ENCODE measurements around the gene RETREG2. TPM values are rescaled to one million over a fixed set of nuclear protein-coding genes. Genes with fewer than 3 reads are reported as not detected.
A peak's percentile ranks its signal among the peaks of the same experiment; 100 is the strongest.
"Not testable (repeated sequence)": the region's sequence is repeated elsewhere in the genome, so short reads cannot be mapped to it uniquely, and the experiment has no call there.

RETREG2 gene
- total RNA-seq, 1 donor from 2014 or later: 77.0 TPM

DNA sequence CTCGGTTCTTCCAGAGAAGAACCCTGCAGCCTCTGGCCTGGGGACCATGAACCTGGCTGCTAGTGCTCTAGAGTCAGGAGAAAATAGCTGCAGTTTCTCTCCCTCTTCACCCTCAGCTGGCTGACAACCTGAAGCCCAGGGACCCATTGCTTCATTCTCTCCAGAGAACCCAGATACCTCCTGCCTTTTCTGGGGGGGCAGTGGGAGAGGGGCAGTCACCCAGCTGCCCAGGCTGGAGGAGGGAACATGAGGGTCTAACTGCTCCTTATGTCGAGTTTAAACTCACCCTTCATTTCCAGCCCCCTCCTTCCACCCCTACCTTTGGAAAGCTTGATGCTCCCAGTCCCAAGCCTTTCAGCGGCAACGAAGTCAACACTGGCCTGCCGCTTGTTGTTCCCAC, 20.9 kb downstream of the RETREG2 start:
- Mint-ChIP-seq H3K27me3 (peaks cover 14% of the 10 kb centered on the region), H3K27ac (no peak overlapping the region), H3K36me3 (ENCODE audit: insufficient read depth) (no peaks in the 10 kb centered on the region), H3K4me1 (ENCODE audit: low read depth) (no peaks in the 10 kb centered on the region), H3K4me3 (ENCODE audit: low read depth) (no peak overlapping the region), H3K9me3 (ENCODE audit: low read depth) (no peaks in the 10 kb centered on the region)
- TF ChIP-seq, protein P1, sequence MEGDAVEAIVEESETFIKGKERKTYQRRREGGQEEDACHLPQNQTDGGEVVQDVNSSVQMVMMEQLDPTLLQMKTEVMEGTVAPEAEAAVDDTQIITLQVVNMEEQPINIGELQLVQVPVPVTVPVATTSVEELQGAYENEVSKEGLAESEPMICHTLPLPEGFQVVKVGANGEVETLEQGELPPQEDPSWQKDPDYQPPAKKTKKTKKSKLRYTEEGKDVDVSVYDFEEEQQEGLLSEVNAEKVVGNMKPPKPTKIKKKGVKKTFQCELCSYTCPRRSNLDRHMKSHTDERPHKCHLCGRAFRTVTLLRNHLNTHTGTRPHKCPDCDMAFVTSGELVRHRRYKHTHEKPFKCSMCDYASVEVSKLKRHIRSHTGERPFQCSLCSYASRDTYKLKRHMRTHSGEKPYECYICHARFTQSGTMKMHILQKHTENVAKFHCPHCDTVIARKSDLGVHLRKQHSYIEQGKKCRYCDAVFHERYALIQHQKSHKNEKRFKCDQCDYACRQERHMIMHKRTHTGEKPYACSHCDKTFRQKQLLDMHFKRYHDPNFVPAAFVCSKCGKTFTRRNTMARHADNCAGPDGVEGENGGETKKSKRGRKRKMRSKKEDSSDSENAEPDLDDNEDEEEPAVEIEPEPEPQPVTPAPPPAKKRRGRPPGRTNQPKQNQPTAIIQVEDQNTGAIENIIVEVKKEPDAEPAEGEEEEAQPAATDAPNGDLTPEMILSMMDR (IDR thresholded peaks at IDR 0.05; ENCODE audit: unreplicated experiment): no peak
- no peak for DNase-seq (ENCODE audit: low spot score, unreplicated experiment)

DNA sequence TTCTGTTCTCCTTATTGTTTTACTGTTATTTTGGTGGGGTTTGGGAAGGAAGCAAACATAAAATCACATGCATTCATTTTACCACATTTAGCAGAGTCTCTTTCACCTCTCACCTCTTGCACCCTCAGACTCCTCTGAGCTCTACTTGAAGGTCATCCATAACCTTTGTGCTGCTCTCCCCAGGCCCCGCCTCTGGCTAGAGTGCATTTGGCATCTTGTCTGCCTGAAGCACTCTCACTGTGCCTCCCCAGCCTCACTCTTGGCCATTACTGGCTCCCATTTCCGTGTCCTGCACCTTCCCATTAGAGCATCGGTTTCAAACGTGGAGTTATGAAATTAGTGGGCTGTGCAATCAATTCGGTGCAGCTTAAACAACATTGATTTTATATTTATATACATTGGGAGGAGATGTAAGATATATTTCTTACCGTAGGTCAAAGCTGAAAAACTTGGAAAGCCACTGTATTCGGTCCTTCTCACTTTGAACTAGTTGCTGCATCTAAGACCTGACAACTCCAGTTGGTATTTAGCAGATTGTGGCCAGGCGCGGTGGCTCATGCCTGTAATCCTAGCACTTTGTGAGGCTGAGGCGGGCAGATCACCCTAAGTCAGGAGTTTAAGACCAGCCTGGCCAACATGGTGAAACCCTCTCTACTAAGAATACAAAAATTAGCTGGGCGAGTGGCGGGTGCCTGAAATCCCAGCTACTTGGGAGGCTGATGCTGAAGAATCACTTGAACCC, 21.6 kb downstream of the RETREG2 start:
- H3K4me3 Mint-ChIP-seq (ENCODE audit: low read depth): no peak overlapping the region
- no peak for DNase-seq (ENCODE audit: low spot score, unreplicated experiment)
- TF ChIP-seq, protein P1 (IDR thresholded peaks at IDR 0.05; ENCODE audit: unreplicated experiment): no peak
- no peaks in the 10 kb centered on the region for H3K4me1 Mint-ChIP-seq (ENCODE audit: low read depth)
- no peaks in the 10 kb centered on the region for H3K36me3 Mint-ChIP-seq (ENCODE audit: insufficient read depth)
- H3K9me3 Mint-ChIP-seq (ENCODE audit: low read depth): no peaks in the 10 kb centered on the region
- H3K27ac Mint-ChIP-seq: no peak overlapping the region
- H3K27me3 Mint-ChIP-seq: peaks cover 14% of the 10 kb centered on the region

DNA sequence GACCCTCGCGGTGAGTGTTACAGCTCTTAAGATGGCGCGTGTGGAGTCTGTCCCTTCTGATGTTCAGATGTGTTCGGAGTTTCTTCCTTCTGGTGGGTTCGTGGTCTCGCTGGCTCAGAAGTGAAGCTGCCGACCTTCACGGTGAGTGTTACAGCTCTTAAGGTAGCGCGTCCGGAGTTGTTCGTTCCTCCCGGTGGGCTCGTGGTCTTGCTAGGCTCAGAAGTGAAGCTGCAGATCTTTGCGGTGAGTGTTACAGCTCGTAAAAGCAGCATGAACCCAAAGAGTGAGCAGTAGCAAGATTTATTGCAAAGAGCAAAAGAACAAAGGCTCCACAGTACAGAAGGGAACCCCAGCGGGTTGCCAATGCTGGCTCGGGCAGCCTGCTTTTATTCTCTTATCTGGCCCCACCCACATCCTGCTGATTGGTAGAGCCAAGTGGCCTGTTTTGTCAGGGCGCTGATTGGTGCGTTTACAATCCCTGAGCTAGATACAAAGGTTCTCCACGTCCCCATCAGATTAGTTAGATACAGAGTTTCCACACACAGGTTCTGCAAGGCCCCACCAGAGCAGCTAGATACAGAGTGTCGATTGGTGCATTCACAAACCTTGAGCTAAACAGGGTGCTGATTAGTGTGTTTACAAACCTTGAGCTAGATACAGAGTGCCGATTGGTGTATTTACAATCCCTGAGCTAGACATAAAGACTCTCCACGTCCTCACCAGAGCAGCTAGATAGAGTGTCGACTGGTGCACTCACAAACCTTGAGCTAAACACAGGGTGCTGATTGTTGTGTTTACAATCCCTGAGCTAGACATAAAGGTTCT, 22.6 kb downstream of the RETREG2 start:
- H3K4me3 Mint-ChIP-seq (ENCODE audit: low read depth); DNase-seq (ENCODE audit: low spot score, unreplicated experiment); H3K4me1 Mint-ChIP-seq (ENCODE audit: low read depth); H3K9me3 Mint-ChIP-seq (ENCODE audit: low read depth); H3K36me3 Mint-ChIP-seq (ENCODE audit: insufficient read depth); H3K27ac Mint-ChIP-seq: not testable (repeated sequence)
- H3K27me3 Mint-ChIP-seq: peaks cover 10% of the 10 kb centered on the region

DNA sequence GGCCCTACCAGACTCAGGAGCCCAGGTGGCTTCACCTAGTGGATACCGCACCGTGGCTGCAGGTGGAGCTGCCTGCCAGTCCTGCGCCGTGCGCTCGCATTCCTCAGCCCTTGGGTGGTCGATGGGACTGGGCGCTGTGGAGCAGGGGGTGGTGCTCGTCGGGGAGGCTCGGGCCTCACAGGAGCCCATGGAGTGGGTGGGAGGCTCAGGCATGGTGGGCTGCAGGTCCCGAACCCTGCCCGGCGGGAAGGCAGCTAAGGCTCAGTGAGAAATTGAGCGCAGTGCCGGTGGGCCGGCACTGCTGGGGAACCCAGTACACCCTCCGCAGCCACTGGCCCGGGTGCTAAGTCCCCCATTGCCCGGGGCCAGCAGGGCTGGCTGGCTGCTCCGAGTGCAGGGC, 23.3 kb downstream of the RETREG2 start:
- peaks cover 10% of the 10 kb centered on the region for H3K27me3 Mint-ChIP-seq
- H3K4me3 Mint-ChIP-seq (ENCODE audit: low read depth); H3K36me3 Mint-ChIP-seq (ENCODE audit: insufficient read depth); H3K27ac Mint-ChIP-seq; H3K9me3 Mint-ChIP-seq (ENCODE audit: low read depth); DNase-seq (ENCODE audit: low spot score, unreplicated experiment); H3K4me1 Mint-ChIP-seq (ENCODE audit: low read depth): not testable (repeated sequence)

DNA sequence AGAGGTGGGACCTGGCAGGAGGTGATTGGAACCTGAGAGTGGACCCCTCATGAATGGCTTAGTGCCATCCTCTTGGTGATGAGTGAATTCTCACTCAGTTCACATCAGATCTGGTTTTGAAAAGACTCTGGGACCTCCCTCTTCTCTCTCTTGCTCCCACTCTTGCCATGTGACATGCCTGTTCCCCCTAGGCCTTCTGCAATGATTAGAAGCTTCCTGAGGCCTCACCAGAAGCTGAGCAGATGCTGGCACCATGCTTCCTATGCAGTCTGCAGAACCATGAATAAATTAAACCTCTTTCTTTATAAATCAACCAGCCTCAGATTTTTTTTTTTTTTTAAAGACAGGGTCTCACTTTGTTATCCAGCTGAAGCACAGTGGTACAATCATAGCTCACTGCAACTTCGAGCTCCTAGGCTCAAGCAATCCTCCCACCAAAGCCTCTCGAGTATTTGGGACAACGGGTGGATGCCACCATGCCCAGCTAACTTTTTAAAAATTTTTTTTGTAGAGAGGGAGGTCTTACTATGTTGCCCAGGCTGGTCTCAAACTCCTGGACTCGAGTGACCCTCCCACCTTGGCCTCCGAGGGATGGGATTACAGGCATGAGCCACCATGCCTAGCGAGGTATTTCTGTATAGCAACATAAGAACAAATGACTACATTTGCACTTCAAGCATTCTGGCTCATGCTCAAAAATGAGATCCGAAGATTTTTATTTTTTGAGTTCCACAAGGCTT, 26.5 kb downstream of the RETREG2 start:
- no peaks in the 10 kb centered on the region for H3K9me3 Mint-ChIP-seq (ENCODE audit: low read depth)
- peaks cover 11% of the 10 kb centered on the region for H3K4me1 Mint-ChIP-seq (ENCODE audit: low read depth)
- TF ChIP-seq, protein P1 (IDR thresholded peaks at IDR 0.05; ENCODE audit: unreplicated experiment): no peak
- DNase-seq (ENCODE audit: low spot score, unreplicated experiment): no peak
- H3K36me3 Mint-ChIP-seq (ENCODE audit: insufficient read depth): peaks cover 5% of the 10 kb centered on the region
- H3K27ac Mint-ChIP-seq: no peak overlapping the region
- H3K27me3 Mint-ChIP-seq: peaks cover 5% of the 10 kb centered on the region
- H3K4me3 Mint-ChIP-seq (ENCODE audit: low read depth): no peak overlapping the region

DNA sequence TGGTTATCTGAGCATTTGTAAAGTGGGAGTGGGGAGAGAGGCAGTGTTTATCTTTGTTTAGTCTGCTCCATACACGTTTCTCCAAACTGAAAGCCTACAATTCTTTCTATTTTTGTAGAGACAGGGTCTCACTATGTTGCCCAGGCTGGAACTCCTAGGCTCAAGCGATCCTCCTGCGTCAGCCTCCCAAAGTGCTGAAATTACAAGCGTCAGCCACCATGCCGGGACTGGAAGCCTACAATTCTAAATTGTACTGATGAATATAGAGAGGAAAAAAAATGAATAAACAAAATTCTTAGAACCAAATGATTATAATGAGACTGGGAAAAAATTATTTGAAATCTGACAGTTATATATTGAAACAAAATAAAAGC, 27.1 kb downstream of the RETREG2 start:
- peaks cover 4% of the 10 kb centered on the region for H3K27me3 Mint-ChIP-seq
- no peak for DNase-seq (ENCODE audit: low spot score, unreplicated experiment)
- peaks cover 11% of the 10 kb centered on the region for H3K4me1 Mint-ChIP-seq (ENCODE audit: low read depth)
- H3K9me3 Mint-ChIP-seq (ENCODE audit: low read depth): no peaks in the 10 kb centered on the region
- TF ChIP-seq, protein P1 (IDR thresholded peaks at IDR 0.05; ENCODE audit: unreplicated experiment): no peak
- H3K36me3 Mint-ChIP-seq (ENCODE audit: insufficient read depth): peaks cover 6% of the 10 kb centered on the region
- peak overlapping the region; percentile 47 for H3K4me3 Mint-ChIP-seq (ENCODE audit: low read depth)
- H3K27ac Mint-ChIP-seq: peak overlapping the region; percentile 59
